ENCODE measurements around the gene TMEM114. TPM values are rescaled to one million over a fixed set of nuclear protein-coding genes. Genes with fewer than 3 reads are reported as not detected.

TMEM114 gene
- not detected for total RNA-seq

DNA sequence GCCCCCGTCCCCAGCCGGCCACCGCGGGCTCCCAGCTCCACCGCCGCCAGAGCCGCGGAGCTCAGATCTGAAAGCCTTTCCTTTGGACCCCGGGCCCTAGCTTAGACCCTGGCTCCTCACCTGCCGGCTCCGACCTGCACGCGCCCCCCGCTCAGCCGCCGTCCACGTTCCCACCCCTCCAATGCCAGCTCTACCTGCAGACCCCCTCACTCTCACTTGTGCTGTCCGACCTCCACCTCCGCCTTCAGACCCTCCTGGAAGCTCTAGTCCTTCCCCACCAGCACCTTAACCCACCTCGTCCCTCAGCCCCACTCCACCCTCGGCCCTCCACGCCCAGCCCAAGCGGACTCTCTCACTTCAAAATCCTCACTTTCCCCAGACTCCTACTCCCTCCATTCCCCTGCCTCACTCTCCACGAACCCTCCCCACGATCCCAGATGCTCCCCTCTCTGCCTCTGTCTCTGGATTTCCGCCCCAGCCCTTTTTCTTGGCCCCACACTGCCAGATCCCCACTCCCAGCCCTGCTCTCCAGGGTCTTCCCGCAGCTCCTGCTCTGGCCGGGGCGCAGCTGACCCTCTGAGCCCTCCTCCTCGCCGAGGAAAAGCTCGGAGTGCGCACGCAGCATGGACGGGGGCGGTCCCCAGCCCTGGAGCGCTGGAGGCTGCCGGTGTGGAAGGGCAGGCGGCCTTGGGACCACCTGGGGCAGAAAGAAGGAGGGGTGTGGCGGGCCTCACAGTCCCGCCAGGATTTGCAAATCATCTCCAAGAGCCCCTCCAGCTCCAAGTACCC lies at the start of gene TMEM114:
TSS of gene TMEM114 (minus strand) at position 612 of the 789 bp plus-strand sequence. CDS start 673 bp downstream, outside the sequence.
- DNase-seq (ENCODE audit: low spot score): no peak
- intact Hi-C loops (cut with DNase I): no loop called here
- ATAC-seq: no peak

DNA sequence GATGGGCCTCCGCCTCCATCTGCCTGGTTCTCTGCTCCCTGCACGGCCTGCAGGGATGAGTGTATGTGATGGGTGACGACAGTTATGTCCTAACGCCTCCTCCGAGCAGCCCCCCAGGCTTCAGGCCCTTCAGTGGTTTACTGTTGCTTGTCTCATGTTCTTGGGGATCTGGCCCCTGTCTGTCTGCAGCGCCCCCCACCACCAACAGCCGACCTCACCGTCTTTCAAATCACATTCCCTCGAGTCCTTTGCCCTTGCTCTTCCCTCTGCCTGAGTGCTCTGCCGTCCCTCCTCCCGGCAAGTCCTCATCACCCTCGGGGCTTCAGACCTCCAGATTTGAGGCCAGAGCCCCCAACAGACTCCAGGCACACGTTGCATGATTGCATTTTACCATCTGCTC lies 49.4 kb upstream of the TMEM114 start:
- no peak for DNase-seq (ENCODE audit: low spot score)
- intact Hi-C loops (cut with DNase I): no loop called here
- no peak for ATAC-seq

DNA sequence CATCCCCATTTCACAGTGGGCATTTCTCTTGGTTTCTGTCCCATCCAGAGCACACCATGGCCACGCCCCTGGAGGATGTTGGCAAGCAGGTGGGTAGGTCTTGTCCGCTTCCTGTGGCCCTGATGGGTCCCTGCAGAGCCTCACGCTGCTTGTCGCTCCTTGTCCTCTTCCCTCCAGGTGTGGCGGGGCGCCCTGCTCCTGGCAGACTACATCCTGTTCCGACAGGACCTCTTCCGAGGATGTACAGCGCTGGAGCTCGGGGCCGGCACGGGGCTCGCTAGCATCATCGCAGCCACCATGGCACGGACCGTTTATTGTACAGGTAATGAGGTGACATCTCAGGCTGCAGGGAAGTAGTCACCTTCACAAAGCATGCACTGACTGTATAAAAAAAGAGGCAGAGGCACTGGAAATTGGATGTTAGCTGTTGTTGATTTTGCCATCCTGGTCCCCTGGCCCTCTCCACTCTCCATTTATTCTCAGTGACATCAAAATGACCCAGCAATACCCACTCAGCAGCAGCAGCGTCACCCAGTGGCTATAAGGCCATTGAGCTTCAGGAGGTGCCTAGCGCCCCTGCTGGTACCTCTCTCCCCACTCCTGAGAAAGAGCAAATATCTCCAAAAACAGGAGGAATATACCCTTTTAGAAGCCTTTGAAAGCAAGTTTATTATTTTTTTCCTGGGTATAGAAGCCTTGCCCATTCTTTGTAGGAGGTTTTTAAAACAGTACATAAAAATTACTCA lies 44.9 kb upstream of the TMEM114 start:
- intact Hi-C loops (cut with DNase I): no loop called here
- no peak for ATAC-seq
- no peak for DNase-seq (ENCODE audit: low spot score)

DNA sequence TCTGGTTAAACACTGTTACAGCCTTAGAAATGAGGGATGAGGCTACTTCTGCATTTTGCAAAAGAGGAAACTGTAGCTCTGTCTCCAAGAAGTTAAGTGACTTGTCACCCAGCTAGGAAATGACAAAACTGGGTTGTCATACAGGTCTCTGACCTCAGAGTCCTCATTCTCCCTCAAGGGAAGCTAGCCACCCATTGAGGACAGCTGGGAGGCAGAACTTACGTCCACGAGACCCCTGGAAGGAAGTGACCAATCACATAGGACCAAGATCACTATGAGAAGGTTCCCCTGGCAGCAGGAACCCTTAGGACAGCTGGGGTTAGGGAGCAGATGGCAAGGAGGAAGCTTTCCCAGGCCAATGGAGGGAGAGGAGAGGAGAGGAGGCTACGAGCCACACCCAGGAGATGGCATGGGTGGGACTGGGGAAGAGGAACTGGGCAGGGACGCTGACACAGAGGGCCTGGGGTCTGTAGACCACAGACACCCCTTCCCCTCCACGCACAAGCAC lies 42.4 kb upstream of the TMEM114 start:
- ATAC-seq (peak; percentile 82), DNase-seq (ENCODE audit: low spot score) (no peak)
- intact Hi-C loops (cut with DNase I): no loop called here

DNA sequence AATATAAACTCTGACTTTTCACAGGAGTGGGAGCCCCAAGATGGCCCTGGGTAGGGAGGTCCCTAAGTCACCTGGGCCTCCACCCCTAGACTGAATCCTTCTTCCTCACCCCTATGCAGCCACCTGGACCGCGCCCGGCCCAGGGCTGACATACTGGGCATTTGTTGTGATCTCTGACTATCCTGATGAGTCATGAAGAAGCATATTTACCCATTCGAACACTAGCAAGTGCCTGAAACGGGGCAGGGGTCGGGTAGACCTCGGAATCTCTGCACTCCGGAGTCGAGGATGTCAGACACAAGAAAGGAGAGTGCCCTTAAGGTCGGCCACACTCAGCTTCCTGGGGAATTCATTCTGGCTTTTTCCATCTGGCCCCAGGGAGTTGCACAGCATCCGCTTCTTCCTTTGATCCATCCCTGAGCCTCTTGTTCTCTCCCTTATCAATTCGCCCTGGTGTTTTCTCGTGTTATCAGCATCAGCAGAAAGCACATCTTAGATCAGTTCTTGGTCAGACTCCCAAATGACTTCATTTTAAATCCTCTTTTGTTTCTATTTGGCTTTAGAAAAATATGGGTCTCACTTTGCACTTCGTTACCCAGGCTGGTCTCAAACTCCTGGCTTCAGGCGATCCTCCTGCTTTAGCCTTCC lies 41.6 kb upstream of the TMEM114 start:
- intact Hi-C loops (cut with DNase I): no loop called here
- ATAC-seq (no peak), DNase-seq (ENCODE audit: low spot score) (no peak)

DNA sequence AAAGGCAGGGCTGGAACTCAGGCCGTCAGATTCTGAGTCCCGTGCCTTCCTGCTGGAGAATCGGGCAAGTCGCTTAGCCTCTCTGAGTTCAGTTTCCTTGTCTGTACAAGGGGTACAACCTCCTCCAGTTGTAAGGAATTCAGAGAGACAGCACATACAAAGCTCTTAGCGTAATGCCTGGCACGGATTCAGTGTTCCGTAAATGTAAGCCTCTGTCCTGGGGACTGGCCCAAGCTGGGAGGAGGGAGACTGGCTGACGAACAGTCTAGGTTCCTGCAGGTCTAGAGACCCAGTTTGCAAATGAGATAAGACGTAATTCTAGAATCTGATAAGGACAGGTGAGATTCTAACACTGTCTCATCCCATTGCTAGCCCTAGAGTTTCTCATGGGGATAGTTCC lies 41.1 kb upstream of the TMEM114 start:
- ATAC-seq (no peak), DNase-seq (ENCODE audit: low spot score) (no peak)
- intact Hi-C loops (cut with DNase I): no loop called here

DNA sequence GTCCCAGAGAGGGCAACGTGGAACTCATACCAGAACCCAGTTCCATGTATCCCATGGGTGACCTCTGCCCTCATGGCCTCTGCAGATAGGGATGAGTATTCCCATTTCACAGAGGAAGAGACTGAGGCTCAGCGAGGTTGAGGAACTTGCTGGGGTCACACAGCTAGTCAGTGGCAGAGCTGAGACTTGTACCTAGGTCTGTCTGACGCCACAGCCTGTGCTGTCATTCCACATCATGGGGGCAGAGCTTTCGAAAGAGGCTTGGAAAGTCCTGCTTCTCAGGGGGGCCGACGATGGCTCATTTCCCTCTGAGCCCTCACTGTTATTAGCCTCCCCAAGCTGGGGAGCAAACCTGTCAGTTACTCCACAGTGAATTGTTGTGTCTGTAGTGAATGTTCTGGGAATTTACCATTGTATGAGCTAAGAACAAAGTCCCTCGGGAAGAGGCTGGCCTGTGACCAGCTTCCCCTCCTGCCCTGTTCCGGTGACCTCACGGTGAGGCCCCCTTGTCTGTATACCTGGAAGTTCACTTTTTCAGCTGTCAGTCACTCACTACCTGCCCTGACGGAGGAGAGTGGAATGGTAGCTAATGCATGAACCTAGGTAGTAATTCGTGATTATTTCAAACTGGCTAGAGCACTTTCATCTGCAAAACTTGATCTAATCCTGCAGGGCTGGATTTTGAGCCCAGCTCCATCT lies 40.1 kb upstream of the TMEM114 start:
- intact Hi-C loops (cut with DNase I): no loop called here

DNA sequence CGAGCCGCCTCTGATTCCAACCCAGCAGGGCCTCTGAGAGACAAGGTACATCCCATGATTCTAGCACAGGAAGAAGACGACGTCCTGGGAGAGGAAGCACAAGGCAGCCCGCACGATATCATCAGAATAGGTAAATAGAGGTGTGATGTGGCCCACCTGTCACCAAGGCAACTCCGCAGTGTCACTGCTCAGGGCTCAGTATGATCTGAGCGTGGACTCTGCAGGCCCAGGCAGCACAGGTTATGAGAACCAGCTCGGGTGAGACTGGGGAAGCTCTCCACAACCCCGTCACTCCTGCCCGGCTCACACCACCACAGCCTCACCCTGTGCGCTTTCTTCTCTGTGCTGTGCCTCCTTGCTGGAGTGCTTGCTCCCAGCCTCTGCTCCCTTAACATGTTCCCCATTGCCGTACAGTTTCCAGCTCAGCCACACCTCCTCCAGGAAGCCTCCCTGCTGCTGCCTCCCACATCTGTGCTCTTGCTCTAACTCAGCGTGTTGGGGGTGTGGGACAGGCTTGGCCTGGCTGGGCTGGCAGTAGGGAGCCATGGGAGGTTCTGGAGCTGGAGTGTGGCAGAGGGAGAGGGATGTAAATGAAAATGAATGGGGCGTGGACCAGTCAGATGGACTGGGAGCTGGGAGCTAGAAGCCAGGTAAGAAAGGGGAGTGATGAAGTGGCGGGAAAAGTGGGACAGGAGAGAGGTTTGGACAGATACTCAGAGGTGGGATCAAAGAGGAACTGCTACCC lies 38.8 kb upstream of the TMEM114 start:
- ATAC-seq: no peak
- intact Hi-C loops (cut with DNase I): no loop called here
- DNase-seq (ENCODE audit: low spot score): no peak

More for the DNA sequence above, 40.1 kb upstream of the TMEM114 start:
- no peak for ATAC-seq
- no peak for DNase-seq (ENCODE audit: low spot score)

DNA sequence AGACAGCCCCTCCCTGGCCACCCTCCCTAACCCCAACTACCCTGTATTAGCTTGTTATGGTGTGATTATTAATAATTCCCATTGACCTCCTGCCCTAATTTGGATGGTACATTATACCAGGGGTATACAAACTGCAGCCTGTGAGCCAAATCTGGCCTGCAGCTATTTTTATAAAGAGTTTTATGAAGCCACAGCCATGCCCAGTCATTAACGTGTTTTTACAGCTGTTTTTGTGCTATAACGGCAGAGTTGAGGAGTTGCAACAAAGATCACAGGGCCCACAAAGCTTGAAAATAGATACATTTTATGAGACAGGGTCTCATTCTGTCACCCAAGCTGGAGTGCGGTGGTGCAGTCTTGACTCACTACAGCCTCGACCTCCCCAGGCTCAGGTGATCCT lies 37.1 kb upstream of the TMEM114 start:
- ATAC-seq (no peak), DNase-seq (ENCODE audit: low spot score) (no peak)
- intact Hi-C loops (cut with DNase I): no loop called here

DNA sequence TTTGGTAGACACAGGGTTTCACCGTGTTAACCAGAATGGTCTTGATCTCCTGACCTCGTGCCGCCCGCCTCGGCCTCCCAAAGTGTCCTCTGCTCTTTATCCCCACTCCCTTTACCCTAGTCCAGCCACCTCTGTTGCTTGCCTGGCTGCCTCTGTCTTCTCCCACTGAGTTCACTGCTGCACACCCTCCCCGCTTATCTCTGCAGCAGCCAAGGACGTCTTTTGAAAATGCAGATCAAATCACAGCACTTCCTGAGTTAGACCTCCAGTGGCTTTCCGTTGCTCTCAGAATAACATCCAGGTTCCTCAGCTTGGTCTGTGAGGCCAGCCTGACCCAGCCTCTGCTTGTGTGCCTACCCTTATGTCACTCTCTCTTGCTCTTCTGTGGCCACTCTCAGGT lies 36.6 kb upstream of the TMEM114 start:
- intact Hi-C loops (cut with DNase I): no loop called here
- no peak for ATAC-seq
- DNase-seq (ENCODE audit: low spot score): no peak

DNA sequence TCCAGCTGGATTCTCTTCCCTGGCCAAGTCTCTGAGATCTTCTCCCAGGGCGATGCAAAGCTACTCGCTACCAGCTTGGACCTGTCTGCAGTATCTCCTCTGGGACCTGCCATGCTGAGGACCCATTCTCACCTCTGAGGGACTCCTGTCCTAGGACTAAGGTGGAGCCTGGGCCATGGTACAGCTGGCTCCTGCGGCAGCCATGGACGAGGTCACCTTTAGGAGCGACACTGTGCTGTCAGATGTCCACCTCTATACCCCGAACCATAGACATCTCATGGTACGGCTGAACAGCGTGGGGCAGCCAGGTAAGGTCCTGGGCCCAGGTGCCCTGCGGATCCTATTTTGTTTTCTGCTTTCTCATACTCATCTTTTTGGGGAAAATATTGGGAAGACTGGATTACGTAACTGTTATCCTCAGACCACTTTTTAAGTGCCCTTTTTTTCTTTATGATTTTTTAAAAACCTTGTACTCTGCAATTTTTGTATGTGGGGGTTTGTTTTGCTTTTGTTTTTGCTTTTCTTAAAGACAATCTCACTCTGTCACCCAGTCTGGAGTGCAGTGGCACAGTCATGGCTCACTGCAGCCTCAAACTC lies 35.3 kb upstream of the TMEM114 start:
- intact Hi-C loops (cut with DNase I): no loop called here
- no peak for DNase-seq (ENCODE audit: low spot score)
- no peak for ATAC-seq

DNA sequence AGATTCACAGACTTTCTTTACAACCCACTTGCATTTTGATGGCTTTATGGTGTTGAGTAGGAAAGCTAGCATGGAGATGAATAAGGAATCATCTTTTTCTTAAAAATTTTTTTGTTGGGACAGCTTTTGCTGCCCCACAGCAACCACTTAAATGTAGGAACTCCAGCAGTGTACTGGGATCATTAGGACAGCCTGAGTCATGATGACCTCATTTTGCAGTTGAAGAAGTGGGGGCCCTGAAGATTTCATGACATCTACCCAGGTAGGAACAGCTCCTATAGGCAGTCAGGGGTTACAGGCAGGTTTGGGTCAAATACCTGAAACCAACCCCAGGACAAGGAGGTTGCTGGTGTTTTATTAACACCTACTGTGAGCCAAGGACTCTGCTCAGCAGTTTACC lies 33.3 kb upstream of the TMEM114 start:
- DNase-seq (ENCODE audit: low spot score) (no peak), ATAC-seq (no peak)
- intact Hi-C loops (cut with DNase I): no loop called here

DNA sequence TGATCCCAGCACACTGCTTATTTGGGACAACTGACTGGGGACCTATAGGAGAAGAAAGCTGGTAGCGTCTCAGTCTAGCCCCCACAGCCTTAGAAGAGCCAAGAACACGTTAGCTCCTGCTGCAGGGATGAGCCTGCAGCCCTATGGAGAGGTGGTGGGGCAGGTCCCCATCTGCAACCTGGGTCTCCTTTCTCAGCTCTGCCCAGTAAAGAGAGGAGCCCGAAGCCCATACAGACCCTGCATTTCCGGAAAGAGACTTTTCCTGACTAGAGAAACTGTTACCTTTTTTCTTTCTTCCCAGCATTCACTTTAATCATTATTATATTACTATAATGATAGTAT lies 32.0 kb upstream of the TMEM114 start:
- DNase-seq (ENCODE audit: low spot score): no peak
- no peak for ATAC-seq
- intact Hi-C loops (cut with DNase I): no loop called here

DNA sequence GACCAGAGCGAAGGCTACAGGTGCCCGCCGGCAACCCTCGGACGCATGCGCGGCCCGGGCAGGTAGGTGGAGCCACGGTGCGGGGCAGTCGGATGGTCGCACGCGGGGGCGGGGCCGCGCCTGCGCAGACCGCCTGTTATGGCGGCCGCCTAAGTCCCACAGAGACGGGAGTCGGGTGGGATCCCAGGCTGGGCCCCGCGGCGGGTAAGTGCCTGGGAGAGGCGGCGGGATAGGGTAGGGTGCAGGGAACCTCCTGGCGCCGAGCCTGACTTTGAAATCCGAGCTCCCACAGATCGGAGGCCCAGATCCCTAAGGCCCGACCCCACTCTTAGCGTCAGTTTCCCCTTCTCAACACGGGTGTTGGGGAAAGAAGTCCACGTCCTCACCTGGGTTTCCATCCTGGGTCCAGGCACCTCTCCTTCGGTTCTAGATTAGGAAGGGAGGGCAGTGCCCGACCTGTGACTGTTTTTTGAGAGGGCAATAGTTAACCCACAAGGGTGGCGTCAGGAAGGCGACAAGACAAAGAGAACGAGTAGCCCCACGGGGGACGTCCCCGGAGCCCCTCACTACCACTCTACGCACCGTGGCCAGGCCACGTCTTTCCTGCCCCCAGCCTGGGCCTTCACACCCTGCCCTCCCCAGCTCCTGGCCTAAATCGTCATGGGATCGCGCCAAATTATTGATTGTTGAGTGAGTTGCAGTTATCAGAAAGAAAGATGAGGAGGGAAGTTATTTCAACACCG lies 31.4 kb upstream of the TMEM114 start, which contains the start of gene METTL22:
TSS of gene METTL22 (plus strand) at position 127 of the 743 bp plus-strand sequence. CDS start 3,968 bp downstream, outside the sequence.
- intact Hi-C loops (cut with DNase I): no loop called here
- DNase-seq (ENCODE audit: low spot score): peak; percentile 94
- ATAC-seq: peak; percentile 99

DNA sequence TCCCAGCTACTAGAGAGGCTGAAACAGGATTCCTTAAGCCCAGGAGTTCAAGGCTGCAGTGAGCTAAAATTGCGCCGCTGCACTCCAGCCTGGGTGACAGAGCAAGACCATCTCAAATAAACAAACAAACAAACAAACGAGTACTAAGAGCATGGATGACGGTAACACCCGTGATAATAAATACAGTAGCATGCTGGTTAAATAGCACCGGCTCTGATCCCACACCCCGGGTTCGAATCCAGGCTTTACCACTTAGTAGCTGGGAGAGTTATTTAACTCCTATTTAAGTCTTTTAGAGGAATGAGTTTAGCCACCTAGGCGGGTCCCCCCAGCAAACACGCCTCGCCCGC lies 30.9 kb upstream of the TMEM114 start:
- intact Hi-C loops (cut with DNase I): no loop called here
- ATAC-seq: no peak
- DNase-seq (ENCODE audit: low spot score): no peak

DNA sequence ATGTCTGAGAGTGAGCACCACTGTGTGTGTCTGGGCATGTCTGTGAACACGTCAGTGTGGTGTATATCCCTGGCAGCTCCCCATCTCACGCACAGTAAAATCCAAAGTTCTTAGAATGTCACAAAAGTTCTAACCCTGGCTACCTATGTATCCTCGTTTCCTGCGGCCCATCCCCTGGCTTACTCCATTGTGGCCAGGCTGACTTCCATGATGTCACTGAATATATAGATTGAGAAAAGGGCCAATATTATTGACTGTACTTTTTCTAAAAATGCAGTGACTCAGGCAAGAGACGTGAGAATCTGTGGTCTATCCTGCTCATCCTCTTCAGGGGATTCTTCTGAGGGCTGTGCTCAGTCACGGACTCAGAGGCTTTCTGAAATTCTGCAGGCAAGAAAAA lies 30.2 kb upstream of the TMEM114 start:
- no peak for DNase-seq (ENCODE audit: low spot score)

DNA sequence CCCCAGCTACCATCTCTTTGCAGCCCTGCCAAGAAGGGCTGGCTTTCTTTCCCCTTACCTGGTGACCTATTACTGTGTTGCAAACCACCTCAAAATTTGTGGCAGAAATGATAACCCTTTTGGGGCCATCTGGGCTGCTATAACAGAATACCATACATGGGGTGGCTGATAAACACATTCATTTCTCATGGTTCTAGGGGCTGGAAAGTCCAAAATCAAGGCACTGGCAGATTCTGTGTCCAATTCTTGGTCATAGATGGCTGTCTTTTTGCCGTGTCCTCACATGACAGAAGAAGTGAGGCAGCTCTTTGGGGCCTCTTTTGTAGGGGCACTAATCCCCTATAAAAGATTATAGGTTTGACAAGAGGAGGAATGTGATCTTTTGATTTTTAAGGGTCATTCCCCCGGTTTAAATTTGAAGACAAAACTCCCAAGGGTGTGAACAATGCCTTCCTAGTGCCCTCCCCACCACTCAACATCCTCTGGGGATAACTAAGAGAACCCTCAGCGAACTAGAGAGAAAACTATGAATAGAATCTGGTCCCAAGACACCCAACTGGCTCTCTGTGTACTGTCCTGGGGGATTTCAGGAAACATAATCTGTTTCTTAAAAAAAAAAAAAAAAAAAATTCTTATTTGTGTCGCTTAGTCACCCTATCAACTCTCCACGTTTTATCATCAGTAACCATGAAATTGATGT lies 29.5 kb upstream of the TMEM114 start:
- ATAC-seq (no peak), DNase-seq (ENCODE audit: low spot score) (no peak)
- intact Hi-C loops (cut with DNase I): no loop called here

More for the DNA sequence above, 30.2 kb upstream of the TMEM114 start:
- ATAC-seq: no peak
- intact Hi-C loops (cut with DNase I): no loop called here

Data from sciatic nerve (tissue), 2 donors.